Calu3 (cell line): ENCODE data around the gene ZC3H8. TPM values are rescaled to one million over a fixed set of nuclear protein-coding genes. Genes with fewer than 3 reads are reported as not detected.

Source experiments
- BruUV-seq: library from RNA; stranded (reverse); fragments of 400-500 nt; replicated peaks from 2 replicates; lab custom pipeline; 2021; lab: Mats Ljungman, UMichigan
- CTCF ChIA-PET: fragments of 300-600 bp; sonication (Branson Sonifier 250); formaldehyde crosslinking; loops from one replicate; lab custom pipeline; 2022; ENCODE audit warnings: antibody characterized with exemption; lab: Charles Lee
- DNase-seq: peaks from one replicate; pipeline ENCODE4 v3.0.0; 2022
- H3K27ac Mint-ChIP-seq: one replicate; pipeline ENCODE4 v1.8.0; 2022; ENCODE audit warnings: mixed read lengths; ENCODE audit not compliant: unreplicated experiment
- H3K27me3 Mint-ChIP-seq: one replicate; pipeline ENCODE4 v1.8.0; 2022; ENCODE audit warnings: mixed read lengths; ENCODE audit not compliant: unreplicated experiment
- H3K36me3 Mint-ChIP-seq: one replicate; pipeline ENCODE4 v1.8.0; 2022; ENCODE audit warnings: mild to moderate bottlenecking, moderate library complexity, mixed read lengths; ENCODE audit not compliant: insufficient read depth, unreplicated experiment
- H3K4me1 Mint-ChIP-seq: one replicate; pipeline ENCODE4 v1.8.0; 2022; ENCODE audit warnings: mild to moderate bottlenecking, low read depth, mixed read lengths; ENCODE audit not compliant: unreplicated experiment
- H3K4me3 Mint-ChIP-seq: one replicate; pipeline ENCODE4 v1.8.0; 2022; ENCODE audit warnings: mild to moderate bottlenecking, low read depth, moderate library complexity, mixed read lengths; ENCODE audit not compliant: unreplicated experiment
- H3K9me3 Mint-ChIP-seq: one replicate; pipeline ENCODE4 v1.8.0; 2022; ENCODE audit warnings: low read depth, mixed read lengths; ENCODE audit not compliant: unreplicated experiment
- intact Hi-C: fragments of 100-400 bp; cut with micrococcal nuclease; formaldehyde crosslinking; loops from one replicate; pipeline ENCODE4 v1.10.0; 2022; ENCODE audit not compliant: unreplicated experiment
- total RNA-seq: library from RNA; stranded (reverse); gene quantifications from 2 replicates; pipeline ENCODE4 v1.2.3, GENCODE V29; 2022
- TF ChIP-seq, protein P1 (sequence below): fragments of 200-600 bp; IDR thresholded peaks from one replicate; pipeline ENCODE4 v1.8.0; 2022; ENCODE audit warnings: antibody characterized with exemption; ENCODE audit not compliant: unreplicated experiment

ZC3H8 gene
- total RNA-seq, 1 experiment from 2014 or later, result 14.1 TPM

DNA sequence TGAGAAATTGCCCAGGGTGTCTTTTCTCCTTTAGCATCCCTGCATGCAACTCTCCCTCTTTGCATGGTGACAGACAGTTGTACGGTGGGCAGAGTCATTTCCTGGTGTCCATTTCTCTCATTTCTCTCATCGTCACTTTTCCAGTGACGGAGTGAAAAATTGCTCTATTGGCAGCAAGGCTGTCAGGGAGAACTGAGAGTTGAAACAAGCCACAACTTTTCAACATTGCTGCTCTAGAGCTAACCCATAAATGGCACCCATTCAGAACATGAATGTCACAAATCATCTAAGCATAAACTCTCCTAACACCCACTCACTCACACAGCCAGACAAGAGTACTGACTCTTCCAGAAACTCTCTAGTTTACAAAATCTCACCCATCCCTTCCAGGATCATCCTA lies 55.7 kb downstream of the ZC3H8 start:
- Mint-ChIP-seq H3K36me3 (no peaks in the 10 kb centered on the region), H3K4me1 (no peaks in the 10 kb centered on the region)
- CTCF ChIA-PET, result no interaction called here

DNA sequence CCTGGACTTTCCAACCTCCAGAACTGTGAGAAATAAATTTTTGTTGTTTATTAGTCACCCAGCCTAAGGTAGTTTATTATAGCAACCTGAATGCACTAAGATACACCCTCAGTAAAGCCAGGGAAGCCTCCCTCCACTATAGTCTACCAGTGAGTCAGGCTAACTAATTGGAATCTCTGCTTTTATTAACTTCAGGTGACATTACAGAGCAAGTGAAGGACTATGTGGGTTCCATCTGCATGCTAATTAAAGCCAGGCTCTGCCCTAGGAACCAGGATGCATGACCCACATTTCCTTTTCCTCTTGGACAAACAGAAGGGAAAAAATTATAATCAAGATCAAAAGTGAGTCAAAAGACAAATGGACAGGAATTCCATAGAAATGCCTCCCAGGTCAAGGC lies 56.1 kb downstream of the ZC3H8 start:
- CTCF ChIA-PET, result no interaction called here
- Mint-ChIP-seq H3K27ac (no peak overlapping the region), H3K36me3 (no peaks in the 10 kb centered on the region), H3K4me1 (no peaks in the 10 kb centered on the region), H3K4me3 (no peak overlapping the region), H3K27me3 (peaks cover 16% of the 10 kb centered on the region), H3K9me3 (no peaks in the 10 kb centered on the region)
- TF ChIP-seq, protein P1, sequence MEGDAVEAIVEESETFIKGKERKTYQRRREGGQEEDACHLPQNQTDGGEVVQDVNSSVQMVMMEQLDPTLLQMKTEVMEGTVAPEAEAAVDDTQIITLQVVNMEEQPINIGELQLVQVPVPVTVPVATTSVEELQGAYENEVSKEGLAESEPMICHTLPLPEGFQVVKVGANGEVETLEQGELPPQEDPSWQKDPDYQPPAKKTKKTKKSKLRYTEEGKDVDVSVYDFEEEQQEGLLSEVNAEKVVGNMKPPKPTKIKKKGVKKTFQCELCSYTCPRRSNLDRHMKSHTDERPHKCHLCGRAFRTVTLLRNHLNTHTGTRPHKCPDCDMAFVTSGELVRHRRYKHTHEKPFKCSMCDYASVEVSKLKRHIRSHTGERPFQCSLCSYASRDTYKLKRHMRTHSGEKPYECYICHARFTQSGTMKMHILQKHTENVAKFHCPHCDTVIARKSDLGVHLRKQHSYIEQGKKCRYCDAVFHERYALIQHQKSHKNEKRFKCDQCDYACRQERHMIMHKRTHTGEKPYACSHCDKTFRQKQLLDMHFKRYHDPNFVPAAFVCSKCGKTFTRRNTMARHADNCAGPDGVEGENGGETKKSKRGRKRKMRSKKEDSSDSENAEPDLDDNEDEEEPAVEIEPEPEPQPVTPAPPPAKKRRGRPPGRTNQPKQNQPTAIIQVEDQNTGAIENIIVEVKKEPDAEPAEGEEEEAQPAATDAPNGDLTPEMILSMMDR, result no peak
- intact Hi-C loops, result no loop called here
- DNase-seq, result no peak
- no TSS peak for BruUV-seq

More for the DNA sequence above, 55.7 kb downstream of the ZC3H8 start:
- TF ChIP-seq, protein P1, result no peak
- Mint-ChIP-seq H3K27me3 (peaks cover 16% of the 10 kb centered on the region), H3K4me3 (no peak overlapping the region), H3K27ac (no peak overlapping the region), H3K9me3 (peaks cover 1% of the 10 kb centered on the region)
- DNase-seq, result no peak
- intact Hi-C loops, result no loop called here
- no TSS peak for BruUV-seq

DNA sequence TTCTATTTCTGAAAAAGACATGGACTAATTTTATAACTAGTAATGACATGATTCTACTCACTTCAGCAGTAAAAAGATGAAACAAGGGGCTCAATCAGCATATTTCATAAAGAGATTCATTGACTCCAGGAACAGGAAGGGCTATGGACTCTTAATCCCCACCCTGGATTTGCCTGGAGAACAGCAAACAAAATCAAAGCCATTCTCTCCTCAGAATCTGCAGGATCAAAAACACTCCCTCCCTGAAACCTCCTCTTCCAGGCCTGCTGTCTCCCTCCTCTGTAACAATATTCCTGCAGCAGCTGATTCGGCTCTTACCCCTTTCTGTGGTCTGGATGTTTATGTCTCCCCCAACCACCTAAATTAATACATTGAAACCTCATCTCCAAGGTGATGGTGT lies 57.0 kb downstream of the ZC3H8 start:
- intact Hi-C loops, result no loop called here
- BruUV-seq, result no TSS peak
- no peak overlapping the region for H3K4me3 Mint-ChIP-seq
- no peak overlapping the region for H3K27ac Mint-ChIP-seq
- H3K36me3 Mint-ChIP-seq, result no peaks in the 10 kb centered on the region
- TF ChIP-seq, protein P1, result no peak
- H3K9me3 Mint-ChIP-seq, result no peaks in the 10 kb centered on the region
- DNase-seq, result no peak
- peaks cover 16% of the 10 kb centered on the region for H3K27me3 Mint-ChIP-seq
- H3K4me1 Mint-ChIP-seq, result no peaks in the 10 kb centered on the region
- CTCF ChIA-PET, result no interaction called here

DNA sequence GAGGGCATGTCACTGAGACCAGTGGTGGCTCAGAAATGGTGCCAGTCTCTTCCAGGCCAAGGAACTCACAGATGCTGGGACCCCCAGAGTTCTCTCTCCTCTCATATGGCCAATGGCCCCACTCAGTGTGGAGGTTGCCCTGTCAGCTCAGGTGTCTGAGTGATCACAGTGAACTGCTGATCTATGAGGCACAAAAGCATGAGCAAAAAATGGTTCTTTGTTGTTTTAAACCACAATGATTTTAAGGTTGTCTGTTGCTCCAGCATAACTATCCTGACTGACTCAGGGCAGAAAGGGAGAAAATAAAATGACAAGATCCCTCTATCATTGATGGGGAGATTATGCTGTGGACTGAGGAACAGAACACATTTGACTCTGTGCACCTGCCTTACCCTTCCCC lies 58.9 kb downstream of the ZC3H8 start:
- TF ChIP-seq, protein P1, result no peak
- H3K9me3 Mint-ChIP-seq, result no peaks in the 10 kb centered on the region
- intact Hi-C loops, result no loop called here
- no peaks in the 10 kb centered on the region for H3K36me3 Mint-ChIP-seq
- no peak overlapping the region for H3K4me3 Mint-ChIP-seq
- BruUV-seq, result no TSS peak
- H3K4me1 Mint-ChIP-seq, result no peaks in the 10 kb centered on the region
- DNase-seq, result no peak
- peaks cover 16% of the 10 kb centered on the region for H3K27me3 Mint-ChIP-seq
- CTCF ChIA-PET, result no interaction called here
- no peak overlapping the region for H3K27ac Mint-ChIP-seq
